HG03378 (cell line): ENCODE results near the gene RABGGTB.
"Not testable (repeated sequence)": the region's sequence is repeated elsewhere in the genome, so short reads cannot be mapped to it uniquely, and the experiment has no call there.

Experiments
- ATAC-seq: cut with Tn5 transposase; IDR thresholded peaks from one replicate; pipeline ENCODE4 v1.9.1; 2021; ENCODE audit warnings: mild to moderate bottlenecking, moderate library complexity; ENCODE audit not compliant: unreplicated experiment

RABGGTB gene

DNA sequence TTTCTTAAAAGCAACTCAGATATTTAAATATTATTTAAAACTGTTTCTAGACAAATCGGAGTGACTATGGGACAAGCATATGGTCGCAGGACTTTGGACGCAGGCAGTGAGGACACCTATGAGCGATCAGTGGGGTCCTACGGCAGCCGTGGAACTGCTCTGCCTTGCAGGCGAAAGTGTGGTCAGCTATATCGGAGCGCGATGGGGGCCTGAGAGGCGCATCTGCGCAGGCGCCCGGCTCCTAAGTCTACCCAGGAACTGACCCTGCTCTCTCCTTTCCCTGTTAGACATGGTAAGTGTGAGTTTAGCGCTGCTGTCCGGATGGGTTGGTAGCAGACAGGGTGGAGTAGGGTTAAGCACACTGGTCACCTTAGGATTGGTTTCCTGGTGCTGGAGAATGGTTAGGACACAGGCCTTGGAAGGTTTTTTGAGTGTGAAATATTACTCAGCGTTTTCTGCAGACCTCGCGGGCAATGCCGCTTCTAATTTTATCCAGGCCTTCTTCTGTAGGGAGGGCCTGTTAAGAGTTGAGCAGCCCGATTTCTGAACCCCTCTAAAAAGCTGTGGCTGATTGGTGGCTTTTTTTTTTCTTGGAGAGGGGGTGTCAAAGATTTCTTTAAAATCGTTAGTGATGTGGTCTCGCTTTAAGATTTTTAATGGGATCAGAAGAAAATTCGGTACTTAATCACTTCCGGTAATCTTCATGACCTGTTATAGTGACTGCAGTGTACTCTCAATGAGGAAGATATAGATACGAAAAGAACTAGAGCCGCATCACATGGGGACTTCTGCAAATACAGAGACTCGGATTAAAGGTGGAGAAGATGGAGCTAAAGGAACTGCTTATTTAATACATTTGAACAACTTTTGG is at the start of gene RABGGTB:
RABGGTB (plus strand) TSS at position 274 of the 871 bp plus-strand sequence; CDS start at position 290, 16 bp downstream.
- ATAC-seq, result peak; percentile 65

DNA sequence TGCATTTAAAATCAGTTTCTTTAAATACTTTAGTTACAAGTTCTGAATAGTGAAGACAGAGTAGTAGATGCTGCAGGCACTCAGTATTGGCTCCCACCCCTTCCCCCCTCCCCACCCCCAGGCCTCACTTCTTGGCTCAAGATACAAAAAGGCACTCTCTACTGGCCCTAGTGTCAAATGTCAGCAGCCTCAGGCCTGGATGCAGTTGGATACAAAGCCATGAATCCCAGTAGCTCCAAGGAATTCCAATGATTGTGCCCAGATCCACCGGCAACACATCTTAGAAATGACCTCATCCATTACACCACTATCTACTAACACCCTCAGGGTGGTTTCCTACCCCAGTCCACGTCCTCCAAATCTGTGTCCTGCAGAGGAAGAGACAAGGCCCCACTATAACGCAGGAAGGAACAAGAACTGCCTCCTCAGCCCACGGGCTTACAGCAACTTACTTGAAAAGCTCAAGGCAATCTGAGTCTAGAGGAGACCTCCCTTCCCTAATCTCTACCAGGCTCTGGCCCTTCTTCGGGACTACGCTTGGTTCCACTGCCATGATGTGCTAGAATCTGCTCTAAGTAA is 43.9 kb upstream of the RABGGTB start:
- no peak for ATAC-seq

DNA sequence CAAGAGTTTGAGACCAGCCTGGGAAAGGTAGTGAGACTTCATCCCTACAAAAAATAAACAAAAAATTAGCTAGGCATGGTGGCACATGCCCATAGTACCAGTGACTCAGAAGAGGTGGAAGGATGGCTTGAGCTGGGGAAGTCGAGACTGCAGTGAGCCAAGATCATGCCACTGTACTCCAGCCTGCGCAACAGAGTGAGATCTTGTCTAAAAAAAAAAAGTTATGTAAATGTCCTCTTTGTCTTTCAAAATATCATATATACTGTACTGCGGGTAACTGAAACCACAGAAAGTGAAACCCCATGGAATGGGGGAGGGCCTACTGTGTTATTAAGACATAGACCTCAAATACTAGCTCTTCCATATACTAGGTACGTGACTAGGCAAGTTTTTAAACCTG is 40.8 kb upstream of the RABGGTB start:
- ATAC-seq, result peak; percentile 93

GRCh38 chr1:75757210-75757609 is 28.8 kb upstream of the RABGGTB start:
- ATAC-seq, result not testable (repeated sequence)

- not testable (repeated sequence) for ATAC-seq
Measured at GRCh38 chr1:75758543-75758942, 27.5 kb upstream of the RABGGTB start.

DNA sequence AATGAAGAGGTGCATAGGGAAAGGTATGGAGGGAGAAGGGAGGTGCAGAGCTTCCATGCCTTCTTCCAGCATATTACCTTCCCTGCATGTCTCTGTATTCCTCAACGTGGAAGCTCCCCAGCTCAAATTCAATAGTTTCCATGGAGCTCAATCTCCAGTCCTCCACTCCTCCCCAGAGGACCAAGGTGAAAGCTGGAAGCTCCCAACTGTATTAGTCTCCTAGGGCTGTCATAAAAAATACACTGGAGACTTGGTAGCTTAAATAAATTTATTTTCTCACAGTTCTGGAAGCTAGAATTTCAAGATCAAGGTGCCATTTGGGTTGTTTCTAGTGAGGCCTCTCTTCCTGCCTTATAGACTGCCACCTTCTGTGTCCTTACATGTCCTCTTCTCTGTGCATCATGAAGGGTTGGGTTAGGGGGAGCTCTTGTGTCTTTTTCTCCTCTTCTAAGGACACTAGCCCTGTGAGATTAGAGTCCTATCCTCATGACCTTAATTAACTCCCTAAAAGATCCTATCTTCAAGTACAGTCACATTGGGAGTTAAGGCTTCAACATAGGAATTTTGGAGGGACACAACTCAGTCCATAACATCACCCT is 21.9 kb upstream of the RABGGTB start:
- ATAC-seq, result no peak

DNA sequence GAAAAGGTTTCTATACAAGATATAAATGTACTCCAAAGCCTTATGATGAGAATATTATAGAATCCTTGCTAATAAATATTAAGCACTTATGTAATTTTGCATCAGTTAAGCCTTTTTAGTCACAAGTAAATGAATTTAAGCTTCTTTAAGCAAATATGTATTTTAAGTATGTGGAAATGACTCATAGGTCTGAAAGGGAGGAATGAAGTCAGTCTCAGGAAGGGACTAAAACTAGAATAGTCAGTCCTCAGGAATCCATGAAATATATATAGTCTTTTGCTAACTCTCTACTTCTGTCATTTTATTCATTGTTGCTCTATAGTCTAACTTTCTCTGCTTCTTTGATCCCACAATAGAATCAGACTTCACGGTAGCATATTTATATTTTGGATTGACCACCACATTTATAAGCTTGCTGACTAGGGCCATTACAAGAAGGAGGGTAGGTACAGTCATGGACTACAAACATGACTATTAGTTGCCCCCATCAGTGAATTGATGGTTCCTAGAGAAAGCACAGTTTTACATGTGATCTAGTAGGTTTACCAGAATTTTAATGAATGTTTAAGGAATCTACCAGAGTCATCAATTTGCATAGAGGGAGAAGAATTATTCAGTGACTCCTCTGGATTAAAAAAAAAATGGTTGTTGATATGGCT is 20.2 kb upstream of the RABGGTB start:
- ATAC-seq, result no peak

DNA sequence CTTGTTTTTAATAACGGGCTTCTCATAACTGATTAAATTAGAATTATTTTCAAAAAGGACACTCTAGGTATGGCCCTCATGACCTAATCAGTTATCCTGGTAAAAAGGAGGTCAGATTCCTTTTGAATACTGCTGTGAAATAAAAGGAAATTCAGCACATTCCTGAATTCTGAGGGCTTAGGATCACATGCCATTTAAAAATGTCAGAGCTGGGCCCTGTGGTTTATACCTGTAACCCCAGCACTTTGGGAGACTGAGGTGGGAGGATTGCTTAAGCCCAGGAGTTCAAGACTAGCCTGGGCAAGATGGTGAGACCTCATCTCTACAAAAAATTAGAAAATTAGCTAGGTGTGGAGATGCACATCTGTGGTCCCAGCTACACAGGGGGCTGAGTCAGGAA is 18.0 kb upstream of the RABGGTB start:
- ATAC-seq, result no peak

GRCh38 chr1:75770761-75771160 is 15.3 kb upstream of the RABGGTB start:
- no peak for ATAC-seq

DNA sequence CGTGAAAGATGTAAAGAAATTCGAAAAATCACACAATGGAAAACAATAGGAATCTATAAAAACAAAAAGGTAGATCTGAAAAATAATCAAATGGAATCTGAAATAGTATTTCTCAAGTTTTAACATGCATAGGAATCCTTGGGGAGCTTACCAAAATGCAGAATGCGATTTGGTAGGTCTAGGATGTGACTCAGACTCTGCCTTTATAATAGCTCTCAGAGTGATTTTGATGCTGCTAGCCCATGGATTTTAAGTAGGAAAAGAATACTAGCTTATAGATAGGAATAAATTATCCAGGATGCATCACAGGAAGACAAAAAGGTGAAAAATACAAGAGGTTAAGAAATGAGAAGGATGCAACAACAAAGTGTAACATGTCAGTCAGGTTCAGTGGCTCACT is 14.1 kb upstream of the RABGGTB start:
- ATAC-seq, result no peak

DNA sequence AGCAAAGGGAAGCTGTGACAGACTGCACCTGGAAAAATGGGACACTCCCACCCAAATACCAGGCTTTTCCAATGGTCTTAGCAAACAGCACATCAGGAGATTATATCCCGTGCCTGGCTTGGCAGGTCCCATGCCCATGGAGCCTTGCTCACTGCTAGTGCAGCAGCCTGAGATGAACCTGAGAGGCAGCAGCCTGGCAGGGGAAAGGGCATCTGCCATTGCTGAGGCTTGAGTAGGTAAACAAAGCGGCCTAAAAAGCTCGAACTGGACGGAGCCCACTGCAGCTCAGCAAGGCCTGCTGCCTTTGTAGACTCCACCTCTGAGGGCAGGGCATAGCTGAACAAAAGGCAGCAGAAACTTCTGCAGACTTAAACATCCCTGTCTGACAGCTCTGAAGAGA is 8.2 kb upstream of the RABGGTB start:
- not testable (repeated sequence) for ATAC-seq

GRCh38 chr1:75778694-75779093 is 7.4 kb upstream of the RABGGTB start:
- not testable (repeated sequence) for ATAC-seq

DNA sequence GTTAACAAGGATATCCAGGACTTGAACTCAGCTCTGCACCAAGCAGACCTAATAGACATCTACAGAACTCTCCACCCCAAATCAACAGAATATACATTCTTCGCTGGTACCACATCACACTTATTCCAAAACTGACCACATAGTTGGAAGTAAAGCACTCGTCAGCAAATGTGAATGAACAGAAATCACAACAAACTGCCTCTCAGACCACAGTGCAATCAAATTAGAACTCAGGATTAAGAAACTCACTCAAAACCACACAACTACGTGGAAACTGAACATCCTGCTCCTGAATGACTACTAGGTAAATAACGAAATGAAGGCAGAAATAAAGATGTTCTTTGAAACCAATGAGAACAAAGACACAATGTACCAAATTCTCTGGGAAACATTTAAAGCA is 5.9 kb upstream of the RABGGTB start:
- not testable (repeated sequence) for ATAC-seq

- not testable (repeated sequence) for ATAC-seq
Measured at GRCh38 chr1:75783920-75784319, 2.1 kb upstream of the RABGGTB start.

- peak; percentile 20 for ATAC-seq
Measured at GRCh38 chr1:75785320-75785982, 605 bp upstream of the RABGGTB start.

DNA sequence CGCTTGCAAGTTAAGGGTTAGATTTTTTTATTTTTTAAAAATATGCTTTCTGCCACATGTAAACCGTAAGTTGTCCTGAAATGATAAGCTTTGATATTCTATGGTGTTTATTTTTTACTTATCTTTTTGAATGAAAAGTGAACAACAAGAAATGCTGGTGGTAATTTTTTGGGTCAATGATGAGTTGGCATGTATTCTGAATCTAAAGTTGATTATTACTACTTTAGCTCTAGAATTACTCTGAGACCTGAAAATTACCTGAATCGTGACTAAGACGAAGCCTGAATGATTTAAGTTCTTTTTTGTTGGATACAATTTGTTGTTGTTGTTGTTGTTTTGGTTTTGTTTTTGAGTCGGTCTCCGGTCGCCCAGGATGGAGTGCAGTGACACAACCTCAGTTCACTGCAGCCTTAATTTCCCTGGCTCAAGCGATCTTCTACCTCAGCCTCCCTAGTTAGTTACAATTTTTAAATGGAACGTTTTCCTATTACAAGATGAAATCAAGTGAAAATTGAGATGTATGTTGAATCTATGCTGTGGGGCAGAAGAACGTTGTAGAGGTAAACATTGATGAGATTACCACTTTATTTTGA is 941 bp downstream of the RABGGTB start:
- ATAC-seq, result no peak

DNA sequence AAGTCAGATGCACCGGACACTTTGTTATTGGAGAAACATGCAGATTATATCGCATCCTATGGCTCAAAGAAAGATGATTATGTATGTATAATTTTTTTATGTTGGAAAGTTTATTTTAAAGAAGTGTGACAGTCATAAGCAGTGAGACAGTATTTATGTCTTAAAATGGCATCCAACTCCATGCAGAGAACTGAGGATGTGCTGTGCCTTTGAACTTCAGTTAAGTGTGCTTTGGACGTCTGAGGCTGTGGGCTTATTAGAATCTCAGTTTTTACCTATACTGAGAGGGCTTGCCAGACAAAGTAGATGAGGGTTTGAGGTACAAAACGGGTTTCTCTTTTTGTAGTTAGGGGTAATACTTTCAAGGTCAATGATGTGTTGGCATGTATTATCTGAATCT is 1.5 kb downstream of the RABGGTB start:
- ATAC-seq, result no peak

DNA sequence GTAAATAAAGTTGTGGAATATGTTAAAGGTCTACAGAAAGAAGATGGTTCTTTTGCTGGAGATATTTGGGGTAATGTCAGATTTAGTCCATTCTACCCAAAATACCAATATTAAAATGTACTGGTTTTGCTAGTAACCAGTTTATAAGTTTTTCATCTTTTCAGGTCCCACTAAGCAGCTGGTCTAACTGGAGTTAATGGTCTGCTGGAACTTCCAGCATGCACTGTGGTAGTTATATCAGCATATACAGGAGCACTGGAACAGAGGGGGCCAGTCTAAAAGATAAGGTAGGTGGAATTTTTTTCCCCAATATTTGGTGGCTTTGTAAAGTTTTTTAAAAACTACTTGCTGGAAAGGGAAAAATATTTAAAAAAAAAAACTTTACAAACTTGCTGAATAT is 3.9 kb downstream of the RABGGTB start:
- no peak for ATAC-seq

- ATAC-seq, result no peak
Measured at GRCh38 chr1:75791022-75791421, 5.0 kb downstream of the RABGGTB start.

GRCh38 chr1:75792091-75792490 is 6.0 kb downstream of the RABGGTB start:
- no peak for ATAC-seq
